GM19193 (cell line): ENCODE measurements around the gene DMPK.

Experiments
- POLR2A ChIP-seq: IDR thresholded peaks from 4 replicates; pipeline ENCODE4 v1.6.1; 2011; ENCODE audit not compliant: insufficient read depth, insufficient read length; ENCODE audit errors: extremely low read depth

The DMPK gene

GRCh38 chr19:45729800-45730290 is 52.4 kb downstream of the DMPK start:
- no peak for TF ChIP-seq POLR2A
